ENCODE results near the gene BRME1.

BRME1 gene

DNA sequence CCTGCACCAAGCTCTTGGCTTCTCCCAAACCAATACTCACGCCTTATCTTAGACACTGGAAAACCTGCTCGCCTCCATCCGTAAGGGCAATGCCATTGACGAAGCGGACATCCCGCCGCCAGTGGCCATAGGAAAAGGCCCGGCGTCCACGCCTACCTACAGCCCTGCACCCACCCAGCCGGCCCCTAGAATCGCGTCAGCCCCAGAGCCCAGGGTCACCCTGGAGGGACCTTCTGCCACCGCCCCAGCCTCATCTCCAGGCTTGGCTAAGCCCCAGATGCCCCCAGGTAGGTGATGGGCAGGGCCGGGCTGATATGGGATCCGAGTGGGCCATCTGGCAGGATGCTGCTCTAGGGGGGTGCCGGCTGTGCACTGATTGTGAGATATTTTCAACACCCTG lies 7.4 kb upstream of the BRME1 start:
- H3K9me3 Mint-ChIP-seq = no peaks in the 10 kb centered on the region
- no peak overlapping the region for H3K4me3 Mint-ChIP-seq
- no peaks in the 10 kb centered on the region for H3K4me1 Mint-ChIP-seq
- TF ChIP-seq, protein P1, sequence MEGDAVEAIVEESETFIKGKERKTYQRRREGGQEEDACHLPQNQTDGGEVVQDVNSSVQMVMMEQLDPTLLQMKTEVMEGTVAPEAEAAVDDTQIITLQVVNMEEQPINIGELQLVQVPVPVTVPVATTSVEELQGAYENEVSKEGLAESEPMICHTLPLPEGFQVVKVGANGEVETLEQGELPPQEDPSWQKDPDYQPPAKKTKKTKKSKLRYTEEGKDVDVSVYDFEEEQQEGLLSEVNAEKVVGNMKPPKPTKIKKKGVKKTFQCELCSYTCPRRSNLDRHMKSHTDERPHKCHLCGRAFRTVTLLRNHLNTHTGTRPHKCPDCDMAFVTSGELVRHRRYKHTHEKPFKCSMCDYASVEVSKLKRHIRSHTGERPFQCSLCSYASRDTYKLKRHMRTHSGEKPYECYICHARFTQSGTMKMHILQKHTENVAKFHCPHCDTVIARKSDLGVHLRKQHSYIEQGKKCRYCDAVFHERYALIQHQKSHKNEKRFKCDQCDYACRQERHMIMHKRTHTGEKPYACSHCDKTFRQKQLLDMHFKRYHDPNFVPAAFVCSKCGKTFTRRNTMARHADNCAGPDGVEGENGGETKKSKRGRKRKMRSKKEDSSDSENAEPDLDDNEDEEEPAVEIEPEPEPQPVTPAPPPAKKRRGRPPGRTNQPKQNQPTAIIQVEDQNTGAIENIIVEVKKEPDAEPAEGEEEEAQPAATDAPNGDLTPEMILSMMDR (IDR thresholded peaks at IDR 0.05) = no peak
- H3K36me3 Mint-ChIP-seq (ENCODE audit: low read depth) = peaks cover 20% of the 10 kb centered on the region
- peaks cover 3% of the 10 kb centered on the region for H3K27me3 Mint-ChIP-seq (ENCODE audit: low read depth, poor library complexity)
- DNase-seq = no peak
- H3K27ac Mint-ChIP-seq = no peak overlapping the region

DNA sequence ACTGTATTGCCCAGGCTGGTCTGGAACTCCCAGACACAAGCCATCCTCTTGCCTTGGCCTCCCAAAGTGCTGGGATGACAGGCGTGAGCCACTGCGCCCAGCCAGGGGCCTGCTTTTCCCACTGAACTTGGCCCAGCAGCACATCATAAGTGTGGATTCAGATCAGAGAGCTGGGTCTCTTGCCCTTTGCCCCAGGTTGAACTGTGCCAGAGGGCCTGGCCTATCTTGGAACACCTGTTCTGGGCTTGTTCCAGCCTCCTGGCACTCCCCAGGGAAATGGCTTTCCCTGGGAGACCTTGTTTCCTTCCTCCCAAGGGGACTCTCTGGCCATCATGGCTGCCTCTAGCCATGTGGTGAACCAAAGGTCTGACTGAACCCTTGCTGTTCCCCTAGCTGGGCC lies 3.5 kb upstream of the BRME1 start:
- peaks cover under 1% of the 10 kb centered on the region for H3K27me3 Mint-ChIP-seq (ENCODE audit: low read depth, poor library complexity)
- H3K4me3 Mint-ChIP-seq = no peak overlapping the region
- no peak for DNase-seq
- H3K36me3 Mint-ChIP-seq (ENCODE audit: low read depth) = peaks cover 16% of the 10 kb centered on the region
- H3K4me1 Mint-ChIP-seq = peaks cover 11% of the 10 kb centered on the region
- TF ChIP-seq, protein P1 (IDR thresholded peaks at IDR 0.05) = no peak
- H3K9me3 Mint-ChIP-seq = peaks cover 3% of the 10 kb centered on the region
- no peak overlapping the region for H3K27ac Mint-ChIP-seq

DNA sequence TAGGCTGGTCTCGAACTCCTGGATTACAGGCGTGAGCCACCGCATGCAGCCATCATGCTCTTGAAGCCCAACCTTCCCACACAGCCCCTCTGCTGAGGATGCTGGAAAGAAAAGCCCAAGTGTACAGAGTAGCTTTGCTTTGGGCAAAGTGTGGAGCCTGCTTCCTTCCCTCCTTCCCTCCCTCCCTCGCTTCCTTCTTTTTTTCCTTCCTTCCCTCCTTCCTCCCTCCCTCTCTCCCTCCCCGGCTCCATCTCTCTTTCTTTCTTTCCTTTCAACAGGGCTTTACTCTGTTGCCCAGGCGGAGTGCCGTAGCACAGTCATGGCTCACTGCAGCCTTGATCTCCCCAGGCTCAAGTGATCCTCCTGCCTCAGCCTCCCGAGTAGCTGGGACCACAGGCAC lies 2.8 kb upstream of the BRME1 start:
- TF ChIP-seq, protein P1 (IDR thresholded peaks at IDR 0.05) = no peak
- no peak for DNase-seq
- Mint-ChIP-seq H3K4me1 (peaks cover 11% of the 10 kb centered on the region), H3K27ac (no peak overlapping the region), H3K36me3 (ENCODE audit: low read depth) (peaks cover 16% of the 10 kb centered on the region), H3K27me3 (ENCODE audit: low read depth, poor library complexity) (no peaks in the 10 kb centered on the region), H3K9me3 (peaks cover 3% of the 10 kb centered on the region), H3K4me3 (peak overlapping the region; percentile 36)

DNA sequence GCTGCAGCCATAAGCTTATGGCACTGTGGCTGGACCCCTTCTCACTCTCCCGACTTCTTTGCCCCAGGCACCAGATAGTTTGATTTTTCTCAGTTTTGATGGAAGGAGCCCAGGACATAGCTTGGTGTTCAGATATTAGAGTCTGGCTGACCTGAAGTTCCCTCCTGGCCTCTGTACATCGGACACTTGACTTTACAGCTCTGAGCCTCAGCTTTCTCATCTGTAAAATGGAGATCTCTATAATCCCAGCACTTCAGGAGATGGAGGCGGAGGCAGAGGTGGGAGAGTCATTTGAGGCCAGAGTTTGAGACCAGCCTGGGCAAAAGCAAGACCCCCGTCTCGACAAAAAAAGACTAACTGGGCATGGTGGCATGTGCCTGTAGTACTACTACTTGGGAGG lies 993 bp upstream of the BRME1 start:
- H3K9me3 Mint-ChIP-seq = peaks cover 3% of the 10 kb centered on the region
- peaks cover 8% of the 10 kb centered on the region for H3K36me3 Mint-ChIP-seq (ENCODE audit: low read depth)
- TF ChIP-seq, protein P1 (IDR thresholded peaks at IDR 0.05) = no peak
- DNase-seq = no peak
- peaks cover 11% of the 10 kb centered on the region for H3K4me1 Mint-ChIP-seq
- H3K27ac Mint-ChIP-seq = no peak overlapping the region
- no peaks in the 10 kb centered on the region for H3K27me3 Mint-ChIP-seq (ENCODE audit: low read depth, poor library complexity)
- peak overlapping the region; percentile 86 for H3K4me3 Mint-ChIP-seq

DNA sequence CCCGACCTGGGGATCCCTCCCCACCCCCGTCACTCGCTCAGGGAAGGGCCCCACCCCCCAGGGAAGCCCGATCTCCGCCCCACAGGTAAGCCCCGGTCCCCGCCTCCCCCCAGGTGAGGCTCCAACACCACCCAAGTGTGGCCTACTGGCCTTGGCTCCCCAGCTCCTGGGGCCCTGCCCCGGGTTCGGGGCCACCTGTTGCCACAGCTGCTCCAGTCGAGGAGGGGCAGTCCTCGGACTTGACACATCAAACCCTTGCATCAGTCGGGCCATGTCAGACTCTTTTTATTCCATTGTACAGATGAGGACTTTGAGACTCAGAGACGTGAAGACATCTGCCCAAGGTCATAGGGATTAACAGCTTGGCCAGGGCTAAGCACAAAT lies 596 bp upstream of the BRME1 start:
- peak overlapping the region; percentile 86 for H3K4me3 Mint-ChIP-seq
- H3K27ac Mint-ChIP-seq = no peak overlapping the region
- peaks cover 11% of the 10 kb centered on the region for H3K4me1 Mint-ChIP-seq
- peaks cover 6% of the 10 kb centered on the region for H3K36me3 Mint-ChIP-seq (ENCODE audit: low read depth)
- no peak for DNase-seq
- TF ChIP-seq, protein P1 (IDR thresholded peaks at IDR 0.05) = no peak
- H3K9me3 Mint-ChIP-seq = peaks cover 3% of the 10 kb centered on the region
- H3K27me3 Mint-ChIP-seq (ENCODE audit: low read depth, poor library complexity) = no peaks in the 10 kb centered on the region

DNA sequence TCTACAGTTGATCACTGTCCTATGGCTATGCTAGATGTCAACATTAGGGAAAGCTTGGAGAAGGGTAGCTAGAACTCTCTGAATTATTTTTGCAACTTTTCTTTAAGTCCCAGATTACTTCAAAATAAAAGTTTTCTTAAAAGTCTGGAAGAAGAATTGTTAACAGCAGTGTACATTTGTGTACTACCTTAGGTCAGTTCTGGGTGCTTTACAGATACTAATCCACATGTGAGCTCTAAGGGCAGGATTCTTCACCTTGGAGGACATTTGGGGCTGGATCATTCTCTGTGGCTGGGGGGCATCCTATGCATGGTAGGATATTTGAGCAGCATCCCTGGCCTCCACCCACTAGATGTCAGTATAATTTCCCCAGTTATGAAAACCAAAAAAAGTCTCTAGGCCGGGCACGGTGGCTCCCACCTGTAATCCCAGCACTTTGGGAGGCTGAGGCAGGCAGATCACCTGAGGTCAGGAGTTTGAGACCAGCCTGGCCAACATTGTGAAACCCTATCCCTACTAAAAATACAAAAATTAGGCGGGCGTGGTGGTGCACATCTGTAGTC lies 2.8 kb downstream of the BRME1 start:
- TF ChIP-seq, protein P1 (IDR thresholded peaks at IDR 0.05) = no peak
- no peaks in the 10 kb centered on the region for H3K36me3 Mint-ChIP-seq (ENCODE audit: low read depth)
- DNase-seq = no peak
- H3K27ac Mint-ChIP-seq = no peak overlapping the region
- peaks cover 3% of the 10 kb centered on the region for H3K9me3 Mint-ChIP-seq
- no peaks in the 10 kb centered on the region for H3K27me3 Mint-ChIP-seq (ENCODE audit: low read depth, poor library complexity)
- no peak overlapping the region for H3K4me3 Mint-ChIP-seq
- H3K4me1 Mint-ChIP-seq = peaks cover 18% of the 10 kb centered on the region
